Fibroblast of lung (primary cell): Measurements from ENCODE around the gene PCSK4.

Experiments used
- CTCF ChIP-seq, 2 donors: IDR thresholded peaks in 1 of 2; conservative IDR thresholded peaks in 1 of 2; 1 replicate in 1 of 2; 2 replicates in 1 of 2; pipeline ENCODE4 v1.5.1; 2011 to 2012; ENCODE audit warnings: low read length in 2 of 2, control low read depth in 1 of 2, inconsistent platforms in 1 of 2, low read depth in 1 of 2, mild to moderate bottlenecking in 1 of 2
- EZH2 ChIP-seq: IDR thresholded peaks from 2 replicates; pipeline ENCODE4 v1.5.1; 2012; ENCODE audit warnings: low read length, control low read depth, mild to moderate bottlenecking; ENCODE audit errors: missing control alignments

GRCh38 chr19:1483131-1483978 is 6.8 kb downstream of the PCSK4 start:
- TF ChIP-seq CTCF (conservative IDR thresholded peaks at IDR 0.05 in 1 of 2, IDR thresholded peaks at IDR 0.05 in 1 of 2; ENCODE audit: low read depth in 1 of 2, low read length in 2 of 2): no peak
- TF ChIP-seq EZH2: no peak
